Fibroblast of lung (primary cell): ENCODE results near the gene RABGAP1. TPM values are rescaled to one million over a fixed set of nuclear protein-coding genes. Genes with fewer than 3 reads are reported as not detected.
A peak's percentile ranks its signal among the peaks of the same experiment; 100 is the strongest.

Experiments used
- DNase-seq, 2 donors: peaks; one replicate each; pipeline versions ENCODE4 v3.0.0 to v3.0.0-alpha.2; 2010; ENCODE audit warnings: low read depth in 2 of 2
- H2AFZ ChIP-seq: 2 replicates; pipeline ENCODE4 v1.5.1; 2012; ENCODE audit warnings: low read length, control low read depth, inconsistent platforms
- H3K27ac ChIP-seq: 2 replicates; pipeline ENCODE4 v1.5.1; 2011; ENCODE audit warnings: low read length, control low read depth; ENCODE audit not compliant: insufficient read depth
- H3K27me3 ChIP-seq: 2 replicates; pipeline ENCODE4 v1.5.1; 2011; ENCODE audit warnings: mild to moderate bottlenecking, low read length; ENCODE audit not compliant: control insufficient read depth, insufficient read depth
- H3K36me3 ChIP-seq: 2 replicates; pipeline ENCODE4 v1.5.1; 2011; ENCODE audit warnings: low read length; ENCODE audit not compliant: control insufficient read depth, insufficient read depth
- H3K4me1 ChIP-seq: 2 replicates; pipeline ENCODE4 v1.5.1; 2011; ENCODE audit warnings: low read length; ENCODE audit not compliant: control insufficient read depth, insufficient read depth; ENCODE audit errors: extremely low read depth
- H3K4me2 ChIP-seq: 2 replicates; pipeline ENCODE4 v1.5.1; 2011; ENCODE audit warnings: low read length, control low read depth; ENCODE audit not compliant: insufficient read depth; ENCODE audit errors: extremely low read depth
- H3K4me3 ChIP-seq, 4 experiments: fragments of 200-600 bp in 1 of 4; sonication (generic) in 1 of 4; replicated peaks in 1 of 4; 2 replicates each; pipeline ENCODE4 v1.5.1; 2011 to 2016; ENCODE audit warnings: low read length in 4 of 4, low read depth in 3 of 4, mild to moderate bottlenecking in 3 of 4, control low read depth in 2 of 4, inconsistent platforms in 1 of 4, mixed read lengths in 1 of 4; ENCODE audit not compliant: insufficient read depth in 1 of 4; ENCODE audit errors: control extremely low read depth in 1 of 4
- H3K79me2 ChIP-seq: 2 replicates; pipeline ENCODE4 v1.5.1; 2012; ENCODE audit warnings: mild to moderate bottlenecking, low read length, inconsistent platforms; ENCODE audit not compliant: control insufficient read depth, insufficient read depth
- H3K9ac ChIP-seq: 2 replicates; pipeline ENCODE4 v1.5.1; 2011; ENCODE audit warnings: mild to moderate bottlenecking, low read length, control low read depth; ENCODE audit not compliant: insufficient read depth
- H3K9me3 ChIP-seq: 2 replicates; pipeline ENCODE4 v1.5.1; 2012; ENCODE audit warnings: low read depth, low read length; ENCODE audit not compliant: control insufficient read depth, insufficient read depth
- H4K20me1 ChIP-seq: 2 replicates; pipeline ENCODE4 v1.5.1; 2011; ENCODE audit warnings: low read length; ENCODE audit not compliant: control insufficient read depth, insufficient read depth; ENCODE audit errors: extremely low read depth
- CTCF ChIP-seq, 2 donors: IDR thresholded peaks in 1 of 2; conservative IDR thresholded peaks in 1 of 2; 1 replicate in 1 of 2; 2 replicates in 1 of 2; pipeline ENCODE4 v1.5.1; 2011 to 2012; ENCODE audit warnings: low read length in 2 of 2, control low read depth in 1 of 2, inconsistent platforms in 1 of 2, low read depth in 1 of 2, mild to moderate bottlenecking in 1 of 2
- EZH2 ChIP-seq: IDR thresholded peaks from 2 replicates; pipeline ENCODE4 v1.5.1; 2012; ENCODE audit warnings: low read length, control low read depth, mild to moderate bottlenecking; ENCODE audit errors: missing control alignments
- polyA plus RNA-seq, 2 donors: library from polyadenylated mRNA; depleted of rRNA in 1 of 2; stranded (reverse) in 1 of 2; unstranded in 1 of 2; fragments of >200 nt; gene quantifications; 2 replicates each; pipeline ENCODE4 v1.2.1, GENCODE V29; 2011 to 2012; ENCODE audit warnings: missing spikeins in 1 of 2
- total RNA-seq: library from RNA; depleted of rRNA; stranded (reverse); fragments of >200 nt; gene quantifications from 2 replicates; pipeline ENCODE4 v1.2.1, GENCODE V29; 2014

Gene RABGAP1
- total and polyA plus RNA-seq, 2 donors (not counting 1 experiment from before 2014, with no cell fraction given): 47.6 to 58.6 TPM

GRCh38 chr9:122986010-122986409 is 45.2 kb downstream of the RABGAP1 start:
- TF ChIP-seq EZH2 (no peak), CTCF (conservative IDR thresholded peaks at IDR 0.05 in 1 of 2, IDR thresholded peaks at IDR 0.05 in 1 of 2; ENCODE audit: low read depth in 1 of 2, low read length in 2 of 2) (no peak)
- no peak overlapping the region for H2AFZ ChIP-seq
- H4K20me1 ChIP-seq: no peaks in the 10 kb centered on the region
- H3K79me2 ChIP-seq: no peaks in the 10 kb centered on the region
- no peak overlapping the region for H3K27ac ChIP-seq
- H3K9me3 ChIP-seq: no peaks in the 10 kb centered on the region
- H3K27me3 ChIP-seq: no peaks in the 10 kb centered on the region
- no peak overlapping the region for H3K9ac ChIP-seq
- H3K4me2 ChIP-seq: no peak overlapping the region
- no peaks in the 10 kb centered on the region for H3K36me3 ChIP-seq
- peak in 1 of 2 donors; percentile 6 for DNase-seq
- H3K4me1 ChIP-seq: no peaks in the 10 kb centered on the region
- H3K4me3 ChIP-seq: no peak overlapping the region

GRCh38 chr9:122988141-122988540 is 47.3 kb downstream of the RABGAP1 start:
- Histone ChIP-seq H3K4me2 (no peak overlapping the region), H3K36me3 (no peaks in the 10 kb centered on the region), H3K4me3 (no peak overlapping the region), H2AFZ (no peak overlapping the region), H3K27ac (no peak overlapping the region), H3K4me1 (no peaks in the 10 kb centered on the region), H3K79me2 (no peaks in the 10 kb centered on the region), H3K9ac (no peak overlapping the region), H3K9me3 (no peaks in the 10 kb centered on the region), H4K20me1 (no peaks in the 10 kb centered on the region), H3K27me3 (no peaks in the 10 kb centered on the region)
- no peak for DNase-seq
- no peak for TF ChIP-seq CTCF (conservative IDR thresholded peaks at IDR 0.05 in 1 of 2, IDR thresholded peaks at IDR 0.05 in 1 of 2; ENCODE audit: low read depth in 1 of 2, low read length in 2 of 2)
- TF ChIP-seq EZH2: no peak

GRCh38 chr9:122988920-122989621 is 48.3 kb downstream of the RABGAP1 start:
- H4K20me1 ChIP-seq: no peaks in the 10 kb centered on the region
- no peak overlapping the region for H3K27ac ChIP-seq
- TF ChIP-seq CTCF (conservative IDR thresholded peaks at IDR 0.05 in 1 of 2, IDR thresholded peaks at IDR 0.05 in 1 of 2; ENCODE audit: low read depth in 1 of 2, low read length in 2 of 2): no peak
- no peak for TF ChIP-seq EZH2
- H3K27me3 ChIP-seq: no peaks in the 10 kb centered on the region
- no peaks in the 10 kb centered on the region for H3K79me2 ChIP-seq
- H3K4me2 ChIP-seq: no peak overlapping the region
- no peaks in the 10 kb centered on the region for H3K36me3 ChIP-seq
- no peaks in the 10 kb centered on the region for H3K9me3 ChIP-seq
- H3K4me1 ChIP-seq: no peaks in the 10 kb centered on the region
- no peak overlapping the region for H2AFZ ChIP-seq
- H3K4me3 ChIP-seq: no peak overlapping the region
- DNase-seq: no peak
- no peak overlapping the region for H3K9ac ChIP-seq
